ENCODE data around the gene CHST4.

DNA sequence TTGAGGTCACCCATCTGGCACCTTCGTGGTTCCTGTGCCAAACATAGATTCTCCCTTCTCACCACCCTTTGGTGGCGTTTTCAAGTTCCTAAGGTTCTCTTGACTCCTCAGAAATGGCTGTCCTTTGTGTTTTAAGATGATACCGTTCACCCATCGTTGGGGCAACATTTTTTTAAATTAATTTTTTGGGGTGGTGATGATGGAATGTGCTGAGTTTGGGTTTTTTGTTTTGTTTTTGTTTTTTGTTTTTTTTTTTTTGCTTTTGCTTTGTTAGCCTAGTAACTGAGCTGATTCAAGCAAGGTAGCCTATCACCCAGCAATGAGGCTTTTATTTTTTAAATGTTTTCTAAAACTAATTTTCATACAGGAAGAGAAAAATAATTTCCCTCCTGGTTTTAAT, 2.6 kb downstream of the CHST4 start:
- TF ChIP-seq, protein P1, sequence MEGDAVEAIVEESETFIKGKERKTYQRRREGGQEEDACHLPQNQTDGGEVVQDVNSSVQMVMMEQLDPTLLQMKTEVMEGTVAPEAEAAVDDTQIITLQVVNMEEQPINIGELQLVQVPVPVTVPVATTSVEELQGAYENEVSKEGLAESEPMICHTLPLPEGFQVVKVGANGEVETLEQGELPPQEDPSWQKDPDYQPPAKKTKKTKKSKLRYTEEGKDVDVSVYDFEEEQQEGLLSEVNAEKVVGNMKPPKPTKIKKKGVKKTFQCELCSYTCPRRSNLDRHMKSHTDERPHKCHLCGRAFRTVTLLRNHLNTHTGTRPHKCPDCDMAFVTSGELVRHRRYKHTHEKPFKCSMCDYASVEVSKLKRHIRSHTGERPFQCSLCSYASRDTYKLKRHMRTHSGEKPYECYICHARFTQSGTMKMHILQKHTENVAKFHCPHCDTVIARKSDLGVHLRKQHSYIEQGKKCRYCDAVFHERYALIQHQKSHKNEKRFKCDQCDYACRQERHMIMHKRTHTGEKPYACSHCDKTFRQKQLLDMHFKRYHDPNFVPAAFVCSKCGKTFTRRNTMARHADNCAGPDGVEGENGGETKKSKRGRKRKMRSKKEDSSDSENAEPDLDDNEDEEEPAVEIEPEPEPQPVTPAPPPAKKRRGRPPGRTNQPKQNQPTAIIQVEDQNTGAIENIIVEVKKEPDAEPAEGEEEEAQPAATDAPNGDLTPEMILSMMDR (IDR thresholded peaks at IDR 0.05), result no peak
- TF ChIP-seq POLR2AphosphoS5 (IDR thresholded peaks at IDR 0.05) (no peak), EP300 (IDR thresholded peaks at IDR 0.05) (no peak)
